Gastroesophageal sphincter (tissue), 3 donors: ENCODE results near the gene CENPF.

Source experiments
- POLR2AphosphoS5 ChIP-seq: sonication (generic); formaldehyde crosslinking; IDR thresholded peaks from one replicate; pipeline ENCODE4 v1.6.1; 2017; ENCODE audit warnings: antibody characterized with exemption
- TF ChIP-seq, protein P1 (sequence below), 4 experiments: fragments of 200-600 bp in 2 of 4; fragments of 450-650 bp in 2 of 4; sonication (generic) in 1 of 4; IDR thresholded peaks; one replicate each; pipeline ENCODE4 v1.5.1; 2017 to 2019; ENCODE audit warnings: antibody characterized with exemption in 4 of 4, mild to moderate bottlenecking in 2 of 4, moderate library complexity in 2 of 4

DNA sequence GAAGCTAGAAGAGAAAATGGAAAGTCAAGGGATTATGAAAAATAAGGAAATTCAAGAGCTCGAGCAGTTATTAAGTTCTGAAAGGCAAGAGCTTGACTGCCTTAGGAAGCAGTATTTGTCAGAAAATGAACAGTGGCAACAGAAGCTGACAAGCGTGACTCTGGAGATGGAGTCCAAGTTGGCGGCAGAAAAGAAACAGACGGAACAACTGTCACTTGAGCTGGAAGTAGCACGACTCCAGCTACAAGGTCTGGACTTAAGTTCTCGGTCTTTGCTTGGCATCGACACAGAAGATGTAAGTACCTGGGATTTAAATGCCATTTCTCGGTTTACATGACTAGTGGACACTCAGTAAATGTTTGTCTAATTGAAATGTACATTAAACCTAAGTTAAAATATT, 40.0 kb downstream of the CENPF start:
- TF ChIP-seq, protein P1, sequence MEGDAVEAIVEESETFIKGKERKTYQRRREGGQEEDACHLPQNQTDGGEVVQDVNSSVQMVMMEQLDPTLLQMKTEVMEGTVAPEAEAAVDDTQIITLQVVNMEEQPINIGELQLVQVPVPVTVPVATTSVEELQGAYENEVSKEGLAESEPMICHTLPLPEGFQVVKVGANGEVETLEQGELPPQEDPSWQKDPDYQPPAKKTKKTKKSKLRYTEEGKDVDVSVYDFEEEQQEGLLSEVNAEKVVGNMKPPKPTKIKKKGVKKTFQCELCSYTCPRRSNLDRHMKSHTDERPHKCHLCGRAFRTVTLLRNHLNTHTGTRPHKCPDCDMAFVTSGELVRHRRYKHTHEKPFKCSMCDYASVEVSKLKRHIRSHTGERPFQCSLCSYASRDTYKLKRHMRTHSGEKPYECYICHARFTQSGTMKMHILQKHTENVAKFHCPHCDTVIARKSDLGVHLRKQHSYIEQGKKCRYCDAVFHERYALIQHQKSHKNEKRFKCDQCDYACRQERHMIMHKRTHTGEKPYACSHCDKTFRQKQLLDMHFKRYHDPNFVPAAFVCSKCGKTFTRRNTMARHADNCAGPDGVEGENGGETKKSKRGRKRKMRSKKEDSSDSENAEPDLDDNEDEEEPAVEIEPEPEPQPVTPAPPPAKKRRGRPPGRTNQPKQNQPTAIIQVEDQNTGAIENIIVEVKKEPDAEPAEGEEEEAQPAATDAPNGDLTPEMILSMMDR (IDR thresholded peaks at IDR 0.05) = no peak
- TF ChIP-seq POLR2AphosphoS5 = no peak
